ENCODE results near the gene ZNF407. TPM values are rescaled to one million over a fixed set of nuclear protein-coding genes. Genes with fewer than 3 reads are reported as not detected.

Gene ZNF407
- polyA plus RNA-seq, 3 donors: 9.1 to 10.6 (median 10.5) TPM

GRCh38 chr18:74722237-74722636 lies 124.6 kb downstream of the ZNF407 start:
- DNase-seq: no peak

GRCh38 chr18:74724186-74724585 lies 126.5 kb downstream of the ZNF407 start:
- no peak for DNase-seq

DNA sequence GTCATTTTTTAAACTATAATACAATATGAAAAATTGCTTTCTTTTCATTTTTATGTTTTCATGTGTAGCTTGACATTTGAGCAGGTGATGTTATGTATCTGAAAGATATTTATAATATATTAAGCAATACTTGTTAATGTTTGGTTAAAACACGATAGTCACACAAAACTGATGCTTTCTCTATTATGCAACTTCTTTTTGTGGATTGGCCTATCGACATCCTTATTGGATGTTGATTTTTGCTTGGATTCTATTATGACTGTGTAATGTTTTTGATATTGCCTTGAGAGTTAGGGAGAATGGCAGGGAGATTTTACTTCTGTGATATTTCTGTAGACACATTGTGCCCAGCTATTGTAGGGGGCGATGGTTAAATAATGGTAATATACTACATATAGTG lies 128.0 kb downstream of the ZNF407 start:
- no peak for DNase-seq

GRCh38 chr18:74728586-74728985 lies 130.9 kb downstream of the ZNF407 start:
- no peak for DNase-seq

GRCh38 chr18:74731097-74731496 lies 133.4 kb downstream of the ZNF407 start:
- no peak for DNase-seq

GRCh38 chr18:74732380-74732779 lies 134.7 kb downstream of the ZNF407 start:
- DNase-seq: no peak

DNA sequence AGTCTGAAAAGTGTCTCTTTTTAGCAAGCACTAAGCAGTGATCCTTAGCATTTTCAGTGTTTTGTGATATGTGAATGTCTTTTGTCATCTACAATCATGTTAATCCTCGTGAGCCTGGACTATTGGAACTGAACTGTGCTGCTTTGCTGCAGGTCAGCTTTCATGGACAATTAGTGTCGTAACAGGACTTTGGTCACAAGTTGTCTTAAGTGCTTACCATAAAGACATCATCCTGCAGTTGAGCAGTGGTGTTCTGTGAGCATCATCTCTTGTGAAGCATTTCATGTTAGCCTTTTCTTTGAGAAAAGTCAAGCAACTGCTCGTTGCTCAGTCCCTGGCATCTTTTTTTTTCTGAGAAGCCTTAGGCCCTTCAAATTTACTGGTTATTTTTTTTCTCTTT lies 135.9 kb downstream of the ZNF407 start:
- no peak for DNase-seq

DNA sequence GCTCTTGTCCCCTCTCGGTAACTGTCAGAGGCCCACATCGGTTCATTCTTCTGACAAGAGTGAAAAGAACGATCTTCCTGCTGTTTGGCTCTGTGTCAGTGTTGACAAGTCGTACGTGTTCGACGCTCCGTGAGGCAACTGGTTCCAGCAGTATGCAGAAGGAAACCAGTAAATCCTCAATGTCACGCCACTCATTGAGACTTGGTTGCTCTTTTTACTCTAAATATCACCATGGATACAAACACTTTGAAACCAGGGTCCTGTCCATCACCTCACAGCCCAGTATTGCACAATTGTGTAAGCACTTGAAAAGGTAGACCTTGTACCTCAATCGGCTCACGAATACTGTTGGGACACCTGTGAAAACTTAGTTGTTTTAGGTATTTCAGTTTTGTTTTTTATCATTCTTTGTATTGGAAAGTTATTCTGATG lies 136.4 kb downstream of the ZNF407 start:
- DNase-seq: no peak

DNA sequence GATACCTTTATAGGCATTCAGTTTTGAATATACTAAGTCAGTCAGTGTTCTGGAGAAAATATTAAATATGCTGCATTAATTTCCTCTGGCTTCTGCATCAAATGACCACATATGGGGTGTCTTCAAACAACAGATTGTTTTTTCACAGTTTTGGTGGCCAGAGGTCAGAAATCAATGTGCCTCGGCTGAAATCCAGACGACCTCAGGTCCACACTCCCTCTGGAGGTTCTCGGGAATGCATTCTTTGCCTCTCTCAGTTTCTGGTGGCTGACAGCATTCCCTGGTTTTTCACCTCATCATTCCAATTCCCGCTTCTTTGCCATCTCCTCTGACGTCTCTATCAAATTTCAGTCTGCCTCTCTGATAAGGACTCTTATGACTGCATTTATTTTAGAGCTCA lies 142.3 kb downstream of the ZNF407 start:
- no peak for DNase-seq

GRCh38 chr18:74742573-74743243 lies 145.0 kb downstream of the ZNF407 start:
- peak; percentile 57 for DNase-seq

- DNase-seq: no peak
These were observed 148.1 kb downstream of the ZNF407 start for GRCh38 chr18:74745633-74746403.

DNA sequence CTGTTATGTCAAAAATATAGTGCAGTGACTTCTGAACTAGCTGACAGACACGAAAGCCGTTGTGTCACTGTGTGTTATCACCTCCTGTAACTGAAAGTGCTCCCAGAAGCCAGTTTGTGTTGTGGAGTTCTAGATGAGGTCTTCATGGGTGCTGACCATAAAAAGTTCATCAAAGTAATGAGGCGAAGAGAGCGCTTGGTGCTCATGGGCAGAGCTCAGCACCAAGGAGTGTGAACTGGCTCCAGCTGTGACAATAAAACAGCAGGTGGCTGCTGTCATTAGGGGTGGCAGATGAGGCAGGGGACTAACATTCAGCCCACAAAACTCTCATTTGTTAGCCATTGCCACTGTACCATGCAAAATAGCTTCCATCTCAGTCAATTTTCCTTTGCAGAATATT lies 151.1 kb downstream of the ZNF407 start:
- peak; percentile 58 for DNase-seq

- no peak for DNase-seq
These were observed 161.3 kb downstream of the ZNF407 start for GRCh38 chr18:74758995-74759394.

GRCh38 chr18:74760026-74760425 lies 162.4 kb downstream of the ZNF407 start:
- no peak for DNase-seq

DNA sequence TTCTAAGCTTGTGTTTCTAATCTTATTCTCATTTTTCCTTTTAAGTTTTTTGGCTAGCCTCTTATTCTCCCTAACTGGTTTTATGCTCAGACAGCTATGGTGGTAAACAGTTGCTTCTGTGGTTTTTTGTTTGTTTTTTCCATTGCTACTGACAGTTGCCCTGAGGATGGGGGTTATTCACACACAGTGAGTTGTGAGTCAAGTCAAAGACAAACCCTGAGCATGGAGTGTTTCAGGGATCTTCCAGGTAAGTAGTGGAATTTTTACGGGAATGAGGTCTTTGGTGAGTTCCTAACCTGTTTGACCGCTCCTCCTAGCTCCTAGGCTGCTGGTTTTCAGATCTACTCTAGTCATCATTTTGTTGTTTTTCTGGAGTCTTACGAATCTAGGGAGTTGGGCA lies 162.8 kb downstream of the ZNF407 start:
- DNase-seq: no peak

GRCh38 chr18:74766251-74766650 lies 168.6 kb downstream of the ZNF407 start:
- DNase-seq: no peak

DNA sequence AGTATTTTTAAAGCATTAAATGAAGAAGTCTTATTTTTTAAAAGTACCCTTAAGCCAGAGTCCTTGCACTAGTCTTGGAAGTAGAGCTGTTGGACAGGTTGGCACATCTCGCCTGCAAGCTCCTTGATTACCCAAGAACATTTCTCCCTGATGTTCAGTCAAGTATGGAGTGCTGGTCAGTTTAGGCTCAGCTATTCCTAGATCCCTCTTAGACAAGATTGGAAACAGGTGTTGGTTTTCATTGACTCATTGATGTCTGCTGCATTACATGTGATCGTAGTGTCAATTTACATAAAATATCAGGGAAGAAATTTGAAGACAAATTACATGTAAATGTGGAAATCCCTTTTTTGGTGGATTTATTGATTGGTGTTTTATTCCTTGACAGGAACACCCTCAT lies 170.4 kb downstream of the ZNF407 start:
- no peak for DNase-seq

DNA sequence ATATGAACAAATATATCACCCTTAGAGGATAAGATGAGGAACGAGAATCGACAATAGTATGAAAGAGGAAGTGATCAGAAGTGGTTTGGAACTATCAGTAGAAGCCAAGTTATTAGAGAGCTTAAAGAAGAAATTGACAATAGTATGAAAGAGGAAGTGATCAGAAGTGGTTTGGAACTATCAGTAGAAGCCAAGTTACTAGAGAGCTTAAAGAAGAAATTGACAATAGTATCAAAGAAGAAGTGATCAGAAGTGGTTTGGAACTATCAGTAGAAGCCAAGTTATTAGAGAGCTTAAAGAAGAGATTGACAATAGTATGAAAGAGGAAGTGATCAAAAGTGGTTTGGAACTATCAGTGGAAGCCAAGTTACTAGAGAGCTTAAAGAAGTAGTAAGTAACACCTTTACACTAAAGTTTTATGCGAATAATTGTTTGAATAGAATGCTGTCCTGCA lies 175.5 kb downstream of the ZNF407 start:
- DNase-seq: no peak

DNA sequence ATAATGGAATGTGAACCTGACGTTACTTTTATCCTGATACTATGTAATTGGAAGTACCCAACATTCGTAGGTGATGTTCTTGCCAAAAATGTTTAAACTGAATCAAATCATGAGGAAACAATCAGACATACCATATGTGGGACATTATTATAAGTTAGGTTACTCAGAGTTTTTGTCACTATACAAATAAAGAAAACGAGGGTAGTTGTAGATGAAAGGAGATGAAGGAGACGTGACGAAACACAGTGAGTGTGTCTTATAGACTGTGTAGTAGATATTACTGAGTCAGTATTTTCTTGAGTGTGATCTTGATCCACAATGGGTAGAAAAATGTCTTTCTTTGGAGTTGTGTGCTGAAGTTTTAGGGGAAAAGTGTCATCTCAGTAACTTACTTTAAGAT lies 176.8 kb downstream of the ZNF407 start:
- no peak for DNase-seq

GRCh38 chr18:74775239-74775638 lies 177.6 kb downstream of the ZNF407 start:
- no peak for DNase-seq

DNA sequence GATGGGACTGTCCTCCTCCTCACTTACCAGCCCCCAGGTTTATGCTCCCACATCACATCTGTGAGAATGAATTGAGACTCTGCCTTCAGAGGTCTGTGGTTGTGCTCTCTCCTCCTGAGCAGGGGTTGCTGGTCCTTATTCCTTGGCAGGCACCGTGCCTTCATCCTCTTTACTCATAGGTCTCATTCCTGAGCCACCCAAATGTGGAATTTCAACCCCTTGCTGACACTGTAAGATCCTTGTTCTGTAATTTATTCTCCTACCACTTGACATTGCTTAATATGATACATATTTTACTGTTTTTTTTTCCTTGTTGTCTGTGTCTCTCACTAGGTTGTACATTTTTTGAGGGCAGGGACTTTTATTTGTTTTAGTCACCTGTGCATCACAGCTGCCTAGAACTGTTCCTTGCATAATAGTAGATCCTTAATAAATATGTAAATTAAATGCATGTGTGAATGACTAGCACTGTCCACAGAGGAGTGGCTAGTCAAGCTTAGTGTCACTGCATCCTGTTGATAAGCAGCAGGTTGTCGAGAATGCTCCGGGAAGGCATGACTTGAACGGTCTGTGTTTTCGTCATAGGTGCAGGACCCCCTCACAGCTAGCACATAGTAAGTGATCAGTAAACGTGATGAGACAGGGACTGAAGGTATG lies 180.6 kb downstream of the ZNF407 start:
- no peak for DNase-seq

DNA sequence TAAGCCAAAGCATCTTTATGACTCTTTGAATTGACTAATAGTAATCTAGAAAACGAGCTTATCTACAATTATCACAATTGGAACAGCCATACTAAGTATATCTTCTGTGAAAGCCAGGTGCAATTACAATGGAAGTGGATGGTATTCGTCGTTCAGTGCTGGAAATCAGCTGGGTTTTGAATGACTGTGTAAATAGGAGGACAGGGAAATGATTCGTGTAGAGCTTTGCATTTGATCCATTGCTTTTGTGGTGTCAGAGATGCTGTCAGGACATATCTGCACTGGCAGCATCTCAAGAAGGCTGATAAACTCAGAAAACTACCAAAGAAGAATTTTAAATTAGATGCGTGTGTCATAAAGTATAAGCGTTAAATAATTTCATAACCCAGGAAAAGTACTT lies 187.1 kb downstream of the ZNF407 start:
- DNase-seq: no peak

GRCh38 chr18:74785632-74786031 lies 188.0 kb downstream of the ZNF407 start:
- no peak for DNase-seq

All from renal pelvis (tissue), 4 donors.